Measurements from ENCODE around the gene IL17RB.

The IL17RB gene

DNA sequence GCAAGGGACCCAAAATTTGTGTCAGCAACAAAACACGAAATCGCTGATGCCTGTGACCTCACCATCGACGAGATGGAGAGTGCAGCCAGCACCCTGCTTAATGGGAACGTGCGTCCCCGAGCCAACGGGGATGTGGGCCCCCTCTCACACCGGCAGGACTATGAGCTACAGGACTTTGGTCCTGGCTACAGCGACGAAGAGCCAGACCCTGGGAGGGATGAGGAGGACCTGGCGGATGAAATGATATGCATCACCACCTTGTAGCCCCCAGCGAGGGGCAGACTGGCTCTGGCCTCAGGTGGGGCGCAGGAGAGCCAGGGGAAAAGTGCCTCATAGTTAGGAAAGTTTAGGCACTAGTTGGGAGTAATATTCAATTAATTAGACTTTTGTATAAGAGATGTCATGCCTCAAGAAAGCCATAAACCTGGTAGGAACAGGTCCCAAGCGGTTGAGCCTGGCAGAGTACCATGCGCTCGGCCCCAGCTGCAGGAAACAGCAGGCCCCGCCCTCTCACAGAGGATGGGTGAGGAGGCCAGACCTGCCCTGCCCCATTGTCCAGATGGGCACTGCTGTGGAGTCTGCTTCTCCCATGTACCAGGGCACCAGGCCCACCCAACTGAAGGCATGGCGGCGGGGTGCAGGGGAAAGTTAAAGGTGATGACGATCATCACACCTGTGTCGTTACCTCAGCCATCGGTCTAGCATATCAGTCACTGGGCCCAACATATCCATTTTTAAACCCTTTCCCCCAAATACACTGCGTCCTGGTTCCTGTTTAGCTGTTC lies 35.0 kb upstream of the IL17RB start:
- DNase-seq (ENCODE audit: low spot score) = no peak

DNA sequence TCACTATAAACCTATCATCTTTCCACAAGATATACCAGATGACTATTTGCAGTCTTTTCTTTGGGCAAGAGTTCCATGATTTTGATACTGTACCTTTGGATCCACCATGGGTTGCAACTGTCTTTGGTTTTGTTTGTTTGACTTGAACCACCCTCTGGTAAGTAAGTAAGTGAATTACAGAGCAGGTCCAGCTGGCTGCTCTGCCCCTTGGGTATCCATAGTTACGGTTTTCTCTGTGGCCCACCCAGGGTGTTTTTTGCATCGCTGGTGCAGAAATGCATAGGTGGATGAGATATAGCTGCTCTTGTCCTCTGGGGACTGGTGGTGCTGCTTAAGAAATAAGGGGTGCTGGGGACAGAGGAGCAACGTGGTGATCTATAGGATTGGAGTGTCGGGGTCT lies 33.9 kb upstream of the IL17RB start:
- no peak for DNase-seq (ENCODE audit: low spot score)

DNA sequence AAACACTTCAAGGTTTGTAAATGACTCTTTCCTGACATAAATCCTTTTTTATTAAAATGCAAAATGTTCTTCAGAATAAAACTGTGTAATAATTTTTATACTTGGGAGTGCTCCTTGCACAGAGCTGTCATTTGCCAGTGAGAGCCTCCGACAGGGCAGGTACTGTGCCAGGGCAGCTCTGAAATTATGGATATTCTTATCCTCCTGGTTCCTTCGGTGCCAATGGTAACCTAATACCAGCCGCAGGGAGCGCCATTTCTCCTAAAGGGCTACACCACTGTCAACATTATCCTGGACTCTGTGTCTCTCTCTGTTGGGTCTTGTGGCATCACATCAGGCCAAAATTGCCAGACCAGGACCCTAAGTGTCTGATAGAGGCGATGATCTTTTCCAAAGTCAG lies 33.1 kb upstream of the IL17RB start:
- no peak for DNase-seq (ENCODE audit: low spot score)

DNA sequence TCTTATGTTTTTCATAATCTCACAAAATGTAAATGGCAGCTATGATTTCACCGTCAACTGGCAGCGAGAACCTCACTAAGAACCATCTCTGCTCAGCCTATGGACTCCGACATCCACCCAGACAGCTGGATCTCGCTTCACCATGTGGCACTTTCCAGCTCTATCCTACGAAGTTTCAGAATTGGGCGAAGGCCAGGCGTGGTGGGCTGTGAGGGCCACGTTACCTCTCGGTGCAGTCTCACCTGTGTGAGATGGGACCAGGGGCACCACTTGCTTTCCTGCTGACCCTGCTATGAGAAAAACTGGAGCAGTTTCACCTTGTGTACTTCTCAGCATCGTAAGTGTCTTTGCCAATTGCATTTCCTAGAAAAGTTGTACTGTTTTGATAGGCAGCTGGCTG lies 32.5 kb upstream of the IL17RB start:
- no peak for DNase-seq (ENCODE audit: low spot score)

DNA sequence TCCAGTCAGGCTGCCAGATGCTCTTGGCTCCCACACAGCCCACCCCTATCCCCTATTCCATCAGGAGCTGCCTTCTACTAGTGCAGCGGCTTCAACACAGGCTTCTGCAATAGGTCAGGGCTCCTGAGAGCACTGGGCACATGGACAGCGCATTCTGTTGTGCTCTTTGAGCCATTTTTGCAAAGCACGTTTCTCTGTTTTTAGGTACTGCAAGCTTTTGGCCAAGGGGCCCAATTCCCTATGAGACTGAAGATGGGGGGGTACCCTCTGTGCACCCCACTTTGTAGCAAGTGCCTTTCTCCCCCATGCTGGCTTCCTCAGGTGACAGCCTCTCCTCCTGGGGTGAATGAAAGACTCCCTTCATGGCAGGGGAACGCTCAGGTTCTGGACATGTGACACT lies 31.3 kb upstream of the IL17RB start:
- no peak for DNase-seq (ENCODE audit: low spot score)

DNA sequence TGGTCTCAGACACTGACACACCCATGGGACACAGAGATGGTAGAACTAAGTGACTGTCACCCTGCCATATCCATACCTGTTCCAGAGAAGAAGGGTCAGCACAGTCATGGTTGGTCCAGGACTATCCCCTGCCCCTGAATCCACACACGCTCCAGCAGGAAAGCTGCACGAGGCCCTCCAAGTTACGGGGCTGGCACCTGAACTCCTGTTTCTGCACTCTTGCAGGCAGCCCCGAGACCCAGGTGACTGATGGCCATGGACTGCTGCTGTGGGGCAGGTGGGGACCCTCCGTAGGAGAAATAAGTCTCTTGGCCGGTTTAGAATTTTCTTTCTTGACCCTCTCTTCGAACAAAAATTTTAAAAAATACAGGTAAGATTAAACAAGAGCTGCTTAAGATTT lies 30.7 kb upstream of the IL17RB start:
- no peak for DNase-seq (ENCODE audit: low spot score)

DNA sequence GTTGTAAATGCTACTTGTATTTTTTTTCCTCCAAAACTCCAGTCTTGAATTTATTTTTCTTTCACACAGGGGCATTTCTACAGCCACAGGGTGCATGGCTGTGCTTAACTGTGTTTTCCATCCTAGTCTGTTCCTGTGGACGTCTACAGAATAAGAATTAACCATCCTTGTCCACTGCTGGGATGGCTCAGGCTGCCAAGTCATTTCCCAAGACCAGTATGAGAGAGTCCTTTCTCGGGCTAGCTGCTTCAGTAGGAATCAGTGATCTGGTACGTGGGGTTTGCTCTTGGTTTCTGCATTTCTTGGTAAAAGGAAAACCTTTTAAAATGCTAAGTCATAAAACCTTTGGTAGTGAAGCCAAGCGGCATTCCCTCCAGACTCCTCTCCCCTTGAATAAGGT lies 29.9 kb upstream of the IL17RB start:
- DNase-seq (ENCODE audit: low spot score) = no peak

DNA sequence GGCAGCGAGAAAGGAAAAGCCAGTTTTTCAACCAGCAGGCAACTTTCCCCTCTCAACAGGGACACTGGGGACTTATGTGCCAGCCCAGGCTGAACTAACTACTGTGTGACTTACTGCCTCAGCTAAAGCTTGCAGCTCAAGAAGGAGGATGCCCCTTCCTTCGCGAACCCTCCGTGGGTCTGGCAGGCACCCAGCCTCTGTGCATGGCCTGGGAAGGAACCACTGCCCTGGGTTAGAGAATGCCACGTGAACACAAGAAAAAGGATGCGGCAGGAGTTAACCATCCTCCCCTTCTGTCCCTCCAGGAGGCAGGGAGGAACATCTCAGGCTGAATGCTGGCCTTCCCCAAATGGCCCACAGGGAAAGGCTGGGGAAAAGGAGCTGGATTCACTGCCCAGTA lies 29.2 kb upstream of the IL17RB start:
- no peak for DNase-seq (ENCODE audit: low spot score)

DNA sequence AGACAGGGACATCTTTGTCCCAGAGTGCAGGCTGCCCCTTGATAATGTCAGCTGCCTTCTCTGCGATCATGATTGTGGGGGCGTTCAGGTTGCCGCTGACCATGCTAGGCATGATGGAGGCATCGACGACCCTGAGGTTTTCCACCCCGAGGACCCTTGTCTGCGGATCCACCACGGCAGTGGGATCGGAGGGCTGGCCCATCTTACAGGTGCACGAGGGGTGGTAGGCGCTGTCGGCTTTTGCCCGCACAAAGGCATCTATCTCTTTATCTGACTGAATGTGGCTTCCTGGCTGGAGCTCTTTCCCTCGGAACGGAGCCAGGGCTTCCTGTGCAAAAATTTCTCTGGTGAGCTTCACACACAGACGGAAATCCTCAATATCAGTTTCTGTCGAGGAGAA lies 28.6 kb upstream of the IL17RB start:
- no peak for DNase-seq (ENCODE audit: low spot score)

DNA sequence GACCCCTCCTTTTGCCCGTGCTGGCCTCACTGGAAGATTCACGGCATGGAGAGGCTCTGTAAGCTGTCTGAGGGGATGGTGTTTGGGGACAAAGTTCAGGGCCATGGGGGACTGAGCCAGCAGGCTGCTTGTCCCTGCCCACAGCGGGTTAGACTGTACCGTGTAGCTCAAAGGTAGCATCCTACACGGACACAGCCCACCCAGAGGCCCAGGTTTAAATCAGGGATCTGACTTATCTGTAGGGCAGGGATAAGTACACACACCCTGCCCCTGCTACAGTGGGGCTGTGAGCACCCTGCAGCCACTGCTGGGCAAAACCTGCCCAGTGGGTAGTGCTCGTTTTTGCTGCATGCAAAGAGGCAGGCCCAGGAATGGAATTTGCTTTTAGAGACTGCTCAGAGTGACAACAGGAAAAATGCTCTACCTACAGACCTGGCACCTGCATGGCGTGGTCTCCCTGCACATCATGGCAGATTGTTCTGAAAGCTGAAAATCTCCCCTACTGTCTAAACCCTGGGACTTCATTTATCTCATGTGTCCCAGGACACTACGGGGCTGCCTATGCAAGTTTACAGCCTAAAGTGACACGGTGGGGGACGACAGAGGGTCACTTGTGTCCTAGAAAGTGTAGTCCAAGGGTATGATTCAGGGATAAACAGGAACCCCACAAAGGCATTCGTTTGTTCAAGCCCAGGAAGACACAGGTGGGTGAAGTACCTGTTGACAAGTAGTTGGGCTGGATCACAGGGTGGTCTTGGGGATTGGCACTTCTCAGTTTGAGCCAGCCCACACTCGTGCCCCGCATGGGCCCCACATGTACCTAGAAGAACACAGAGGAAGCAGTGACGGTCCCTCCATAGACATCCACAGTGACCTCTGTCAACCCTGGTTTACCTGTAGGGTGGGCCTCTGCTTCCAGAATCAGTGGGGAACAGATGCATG lies 27.9 kb upstream of the IL17RB start:
- no peak for DNase-seq (ENCODE audit: low spot score)

DNA sequence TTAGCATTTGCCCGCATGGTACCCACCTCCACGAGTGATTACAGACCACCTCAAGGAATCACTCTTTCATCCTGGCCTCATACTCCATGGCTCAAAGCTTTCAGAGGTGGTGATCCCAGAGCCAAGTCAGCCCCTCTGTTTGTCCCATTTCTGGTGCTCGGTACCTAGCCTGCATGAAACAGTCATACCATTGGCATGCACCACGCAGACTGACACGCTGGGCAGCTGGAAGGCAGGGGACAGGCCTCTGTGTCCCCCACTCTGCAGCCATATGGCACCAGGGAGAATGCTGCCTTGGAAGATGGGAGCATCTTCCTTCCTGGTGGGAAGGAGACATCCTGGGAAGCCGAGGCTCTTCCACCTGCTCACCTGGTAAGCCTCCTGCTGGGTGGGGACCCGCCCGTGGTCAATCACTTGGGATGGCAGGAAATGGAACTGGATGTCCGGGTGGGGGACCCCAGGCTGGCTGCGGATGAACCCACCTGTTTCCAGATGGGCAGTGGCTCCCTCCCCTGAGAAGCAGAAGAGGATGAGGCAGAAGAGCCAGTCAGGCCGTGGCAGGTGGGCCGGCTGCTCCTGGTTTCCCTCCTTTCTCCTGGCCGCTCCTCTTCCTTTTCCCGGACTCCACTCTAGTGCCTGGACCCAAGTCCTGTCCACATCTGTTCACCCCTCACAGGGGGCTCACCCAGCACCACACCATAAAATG lies 27.1 kb upstream of the IL17RB start:
- DNase-seq (ENCODE audit: low spot score) = no peak

DNA sequence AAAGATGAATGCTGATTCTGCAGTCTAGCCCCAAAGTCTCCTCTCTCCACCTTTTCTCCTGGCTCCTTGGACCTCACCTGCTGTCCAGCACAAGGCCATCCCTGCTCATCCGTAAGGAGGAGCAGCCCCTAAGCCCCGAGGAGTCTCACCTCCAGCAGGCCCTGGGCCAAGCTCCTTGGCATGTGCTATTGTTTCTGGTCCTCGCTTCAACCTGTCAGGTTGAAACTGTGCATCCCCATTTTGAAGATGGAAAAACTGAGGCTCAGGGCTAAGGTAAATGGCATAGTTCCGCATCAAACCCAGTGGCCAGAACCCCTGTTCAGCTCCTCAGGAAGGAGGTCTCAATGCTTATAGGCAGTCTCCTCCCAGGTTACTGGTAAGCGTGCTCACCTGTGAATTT lies 26.3 kb upstream of the IL17RB start:
- DNase-seq (ENCODE audit: low spot score) = no peak

DNA sequence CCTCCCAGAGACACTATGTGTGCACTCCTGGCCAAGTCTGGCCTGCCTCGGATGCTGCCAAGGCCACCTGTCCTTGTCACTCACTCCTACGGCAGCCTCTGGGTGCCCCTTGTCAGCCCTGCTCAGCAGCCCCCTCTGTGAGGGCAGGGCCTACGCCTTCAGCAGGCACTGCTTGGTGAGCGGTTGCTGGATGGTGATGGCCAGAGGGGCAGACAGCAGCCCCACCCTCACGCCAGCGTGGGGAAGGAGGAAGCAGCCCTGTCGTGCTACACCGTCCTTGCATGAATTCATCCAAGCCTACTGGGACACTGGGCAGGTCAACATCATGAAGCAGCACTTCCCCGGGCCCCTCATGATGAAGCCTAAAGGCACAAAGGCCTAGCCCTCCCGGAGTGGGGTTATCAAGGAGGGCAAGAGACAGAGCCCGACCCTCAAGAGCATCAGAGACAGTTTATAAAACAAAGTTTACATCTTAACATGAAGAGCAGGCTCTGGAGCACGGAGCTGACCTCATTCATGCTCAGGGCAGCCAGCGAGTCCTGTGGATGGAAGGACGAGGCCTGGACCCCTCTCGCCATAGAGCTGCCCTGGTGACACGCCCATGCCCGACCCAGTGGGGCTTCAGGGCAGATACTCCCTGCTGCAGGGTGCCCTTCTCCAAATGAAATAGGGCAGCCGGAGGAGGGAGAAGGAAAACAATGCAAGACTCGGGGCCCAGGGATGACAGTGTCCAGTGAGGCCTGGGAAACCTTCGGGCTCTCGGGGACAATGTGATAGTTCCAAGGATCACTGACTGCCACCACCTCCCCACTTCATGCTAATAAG lies 25.4 kb upstream of the IL17RB start:
- no peak for DNase-seq (ENCODE audit: low spot score)

DNA sequence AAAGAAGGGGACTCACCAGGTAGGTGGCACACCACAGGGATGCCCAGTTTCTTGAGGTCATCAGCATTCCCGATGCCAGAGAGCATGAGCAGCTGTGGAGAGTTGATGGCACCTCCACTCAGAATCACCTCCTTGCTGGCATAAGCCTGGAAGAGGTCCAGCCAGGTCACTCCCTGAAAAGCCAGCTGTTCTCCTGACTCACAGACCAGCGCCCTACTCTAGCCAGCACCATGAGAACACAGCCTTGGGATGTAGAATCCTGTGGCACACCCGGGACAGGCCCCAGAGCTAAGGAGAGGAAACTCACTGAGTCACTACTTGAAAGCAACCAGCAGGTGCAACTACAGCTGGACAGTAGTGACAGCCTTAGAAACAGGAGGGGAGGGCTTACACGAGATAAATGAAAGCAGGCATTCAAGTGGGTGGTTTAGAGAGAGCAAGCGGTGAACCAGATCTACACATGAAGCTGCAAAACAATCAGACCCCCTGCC lies 24.7 kb upstream of the IL17RB start:
- DNase-seq (ENCODE audit: low spot score) = no peak

DNA sequence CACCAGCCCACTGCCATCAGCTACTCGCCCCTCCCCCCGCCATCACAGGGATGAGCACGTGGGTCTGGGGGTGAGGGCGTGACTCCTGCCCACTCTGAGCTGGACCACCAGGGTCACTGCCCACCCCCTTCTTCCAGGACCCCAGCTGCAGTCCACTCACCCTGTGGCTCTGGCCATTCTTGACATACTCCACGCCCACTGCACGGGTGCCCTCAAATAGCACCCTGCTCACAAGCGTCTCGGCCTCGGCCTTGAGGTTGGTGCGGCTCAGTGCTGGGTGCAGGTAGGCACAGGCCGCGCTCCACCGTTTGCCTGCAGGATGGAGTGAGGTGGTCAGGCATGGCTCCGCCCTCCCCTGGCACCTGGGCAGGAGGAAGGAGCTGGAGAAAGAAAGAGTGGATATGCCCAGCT lies 24.0 kb upstream of the IL17RB start:
- DNase-seq (ENCODE audit: low spot score) = no peak

DNA sequence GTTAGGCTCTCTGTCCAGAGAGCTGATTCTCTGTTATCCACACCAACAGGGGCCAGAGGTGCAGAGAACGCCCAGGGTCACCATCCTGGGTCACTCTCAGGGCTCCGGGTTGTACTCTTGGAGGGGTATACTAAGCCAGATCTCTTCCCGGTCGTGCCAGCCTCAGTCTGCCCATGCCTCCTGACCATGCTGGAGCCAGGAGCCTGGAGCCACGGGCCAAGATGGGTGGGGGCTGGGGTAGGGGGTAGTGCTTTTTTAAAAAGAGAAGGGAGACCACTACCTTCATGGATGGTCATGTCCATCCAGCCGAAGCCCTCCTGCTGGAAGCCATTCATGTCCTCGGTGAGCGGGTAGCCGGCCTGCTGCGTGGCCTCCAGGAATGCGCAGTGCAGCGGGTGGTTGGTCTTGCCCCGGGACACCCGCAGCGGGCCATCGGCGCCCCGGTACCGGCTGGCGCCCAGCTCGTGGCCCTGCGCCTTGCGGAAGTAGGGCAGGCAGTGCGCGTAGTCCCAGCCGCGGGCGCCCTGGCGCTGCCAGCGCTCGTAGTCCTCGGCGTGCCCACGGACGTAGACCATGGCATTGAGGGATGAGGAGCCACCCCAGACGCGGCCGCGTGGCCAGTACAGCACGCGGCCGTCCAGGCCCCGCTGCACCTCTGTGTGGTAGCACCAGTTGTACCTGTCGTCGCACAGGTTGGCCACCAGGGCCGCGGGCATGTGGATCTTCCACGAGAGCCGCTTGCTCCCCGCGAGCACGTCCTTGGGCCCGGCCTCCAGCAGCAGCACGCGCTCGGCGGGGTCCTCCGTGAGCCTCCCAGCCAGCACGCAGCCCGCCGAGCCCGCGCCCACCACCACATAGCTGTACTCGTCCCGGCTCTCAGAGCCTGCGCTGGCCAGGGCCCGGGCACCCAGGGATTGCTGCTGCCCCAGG lies 23.1 kb upstream of the IL17RB start:
- DNase-seq (ENCODE audit: low spot score) = no peak

DNA sequence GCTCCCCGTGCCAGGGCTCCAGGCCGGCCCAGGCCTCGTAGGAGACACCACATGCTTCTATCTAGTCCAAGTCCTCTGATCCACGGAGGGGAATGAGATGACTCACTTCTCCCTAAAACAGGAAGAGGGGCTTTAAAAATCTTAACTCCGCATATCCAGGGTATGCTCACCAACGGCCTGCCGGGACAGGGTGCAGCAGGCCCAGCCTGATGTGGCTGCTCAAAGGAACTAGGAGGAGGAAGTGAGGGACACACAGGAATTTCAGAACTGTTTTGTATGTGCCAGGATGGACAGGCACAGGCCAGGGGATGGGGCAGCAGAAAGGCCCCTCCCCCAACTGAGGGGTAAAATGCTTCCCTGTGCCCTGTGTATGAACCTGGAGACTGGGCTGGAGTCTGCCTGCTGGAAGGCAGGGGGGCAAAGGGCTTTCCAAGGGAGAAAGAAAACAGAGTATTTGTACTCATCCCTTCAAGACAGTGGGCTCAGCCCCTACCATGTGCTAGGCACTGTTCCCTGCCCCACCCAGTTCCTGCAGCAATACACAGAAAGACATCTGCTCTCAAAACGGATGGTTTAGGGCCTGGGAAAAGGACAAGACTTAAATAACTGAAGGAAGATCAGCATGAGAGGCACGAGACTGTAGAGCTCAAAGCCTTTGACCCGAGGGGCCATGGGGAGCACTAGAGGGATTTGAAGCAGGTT lies 22.3 kb upstream of the IL17RB start:
- no peak for DNase-seq (ENCODE audit: low spot score)

DNA sequence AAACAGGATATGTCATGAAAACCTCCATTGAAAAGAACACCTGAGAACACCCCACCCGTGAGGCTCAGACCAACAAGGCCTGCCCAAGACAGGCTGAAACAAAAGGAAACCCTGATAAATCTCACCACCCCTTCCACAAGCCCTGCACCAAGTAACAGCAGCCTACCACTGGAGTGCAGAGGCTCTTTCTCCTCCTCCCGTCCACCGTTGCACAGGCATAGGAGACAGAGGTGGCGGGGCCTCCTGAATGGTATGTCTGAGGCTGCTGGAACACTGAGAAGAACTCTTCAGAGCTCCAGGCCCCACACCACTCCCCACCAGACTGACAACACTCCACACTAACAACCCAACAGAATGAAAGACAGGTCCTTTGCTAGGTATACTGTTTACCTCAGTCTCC lies 21.6 kb upstream of the IL17RB start:
- no peak for DNase-seq (ENCODE audit: low spot score)

DNA sequence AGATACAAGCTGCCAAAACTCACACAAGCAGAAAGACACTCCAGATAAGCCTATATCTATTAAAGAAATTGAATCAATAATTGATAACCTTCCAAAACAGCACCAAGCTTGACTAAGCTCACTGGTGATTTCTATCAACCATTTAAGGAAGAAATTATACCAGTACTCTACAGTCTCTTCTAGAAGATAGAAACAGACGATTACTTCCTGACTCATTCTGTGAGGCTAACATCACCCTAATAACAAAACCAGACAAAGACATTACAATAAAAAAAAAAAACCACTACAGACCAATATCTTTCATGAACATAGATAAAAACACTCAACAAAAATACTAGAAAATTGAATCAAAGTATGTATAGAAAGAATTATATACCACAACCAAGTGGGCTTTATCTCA lies 20.3 kb upstream of the IL17RB start:
- DNase-seq (ENCODE audit: low spot score) = no peak

DNA sequence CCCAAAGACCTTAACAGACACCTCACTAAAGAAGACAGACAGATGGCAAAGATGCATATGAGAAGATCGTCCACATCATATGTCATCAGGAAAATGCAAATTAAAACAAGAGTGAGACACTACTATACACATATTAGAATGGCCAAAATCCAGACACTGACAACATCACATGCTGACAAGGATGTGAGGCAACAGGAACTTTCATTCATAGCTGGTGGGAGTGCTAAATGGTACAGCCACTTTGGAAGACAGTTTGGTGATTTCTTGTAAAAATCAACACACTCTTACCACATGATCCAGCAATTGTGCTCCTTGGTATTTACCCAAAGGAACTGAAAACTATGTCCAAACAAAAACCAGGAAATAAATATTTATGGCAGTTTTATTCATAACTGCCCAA lies 17.8 kb upstream of the IL17RB start:
- DNase-seq (ENCODE audit: low spot score) = no peak
